Adipose tissue (tissue), 3 donors: ENCODE results near the gene MLLT1. TPM values are rescaled to one million over a fixed set of nuclear protein-coding genes. Genes with fewer than 3 reads are reported as not detected.

ENCODE experiments used
- H3K27ac ChIP-seq: one replicate; pipeline ENCODE4 v1.5.1; 2013; ENCODE audit warnings: low read depth, low read length
- WGBS, 3 donors: extraction: QIAGEN DNeasy Blood & Tissue Kit; methylation state at CpG; one replicate each; pipeline ENCODE4 v1.1.7; 2013; 5-methylcytosine and 5-hydroxymethylcytosine counted together
- polyA plus RNA-seq, 3 donors: library from polyadenylated mRNA; stranded (reverse); fragments of 200-250 nt; gene quantifications; one replicate each; pipeline ENCODE4 v1.2.3, GENCODE V29; 2013
- donor health status: healthy with polysubstance abuse.
- donor health status: Bipolar disorder and iron deficiency.
- donor health status: healthy.

Gene MLLT1
- polyA plus RNA-seq, 3 donors = 19.3 to 41.7 (median 37.5) TPM

GRCh38 chr19:6241680-6242377, 37.9 kb downstream of the MLLT1 start:
- 65 to 76% (median 75%) methylated on average over 25 of the region's 25 CpGs for WGBS, 3 donors
- no peak overlapping the region for H3K27ac ChIP-seq

GRCh38 chr19:6241056-6241455, 38.7 kb downstream of the MLLT1 start:
- 88 to 94% (median 90%) methylated on average over 12 of the region's 12 CpGs for WGBS, 3 donors
- H3K27ac ChIP-seq = no peak overlapping the region

- no peak overlapping the region for H3K27ac ChIP-seq
- 91 to 92% (median 91%) methylated on average over 23 to 24 of the region's 24 CpGs for WGBS, 3 donors
Observed at GRCh38 chr19:6239871-6240676, 39.7 kb downstream of the MLLT1 start.

- WGBS, 3 donors = 53 to 66% (median 66%) methylated on average over 11 of the region's 11 CpGs
- H3K27ac ChIP-seq = no peak overlapping the region
Observed at GRCh38 chr19:6239401-6239844, 40.4 kb downstream of the MLLT1 start.

GRCh38 chr19:6238643-6239281, 41.0 kb downstream of the MLLT1 start:
- WGBS, 3 donors = 41 to 49% (median 42%) methylated on average over 24 of the region's 24 CpGs
- no peak overlapping the region for H3K27ac ChIP-seq

- H3K27ac ChIP-seq = no peak overlapping the region
- 39 to 54% (median 41%) methylated on average over 6 of the region's 6 CpGs for WGBS, 3 donors
Observed at GRCh38 chr19:6238256-6238642, 41.5 kb downstream of the MLLT1 start.

GRCh38 chr19:6236310-6237291, 43.2 kb downstream of the MLLT1 start:
- WGBS, 3 donors = 45 to 79% (median 78%) methylated on average over 39 of the region's 39 CpGs
- no peak overlapping the region for H3K27ac ChIP-seq

- H3K27ac ChIP-seq = no peak overlapping the region
- WGBS, 3 donors = 82 to 91% (median 84%) methylated on average over 25 to 26 of the region's 26 CpGs
Observed at GRCh38 chr19:6235031-6235951, 44.5 kb downstream of the MLLT1 start.

GRCh38 chr19:6234527-6234926, 45.2 kb downstream of the MLLT1 start:
- no peak overlapping the region for H3K27ac ChIP-seq
- WGBS, 3 donors = 69 to 81% (median 72%) methylated on average over 8 of the region's 8 CpGs

- no peak overlapping the region for H3K27ac ChIP-seq
- WGBS, 3 donors = 38 to 48% (median 40%) methylated on average over 21 of the region's 21 CpGs
Observed at GRCh38 chr19:6233827-6234511, 45.8 kb downstream of the MLLT1 start.

- no peak overlapping the region for H3K27ac ChIP-seq
- 31 to 54% (median 52%) methylated on average over 30 of the region's 30 CpGs for WGBS, 3 donors
Observed at GRCh38 chr19:6233056-6233826, 46.5 kb downstream of the MLLT1 start.

- WGBS, 3 donors = 55 to 62% (median 55%) methylated on average over 11 of the region's 11 CpGs
- H3K27ac ChIP-seq = no peak overlapping the region
Observed at GRCh38 chr19:6232601-6233055, 47.1 kb downstream of the MLLT1 start.

- 79 to 90% (median 89%) methylated on average over 17 of the region's 17 CpGs for WGBS, 3 donors
- no peak overlapping the region for H3K27ac ChIP-seq
Observed at GRCh38 chr19:6230991-6231448, 48.8 kb downstream of the MLLT1 start.

GRCh38 chr19:6229951-6230712, 49.6 kb downstream of the MLLT1 start:
- WGBS, 3 donors = 91 to 93% (median 93%) methylated on average over 41 to 43 of the region's 43 CpGs
- H3K27ac ChIP-seq = no peak overlapping the region
